Loucy (cell line): ENCODE data around the gene OSM.

Experiments used
- H2AFZ ChIP-seq: fragments of 200-600 bp; sonication (generic); 2 replicates; pipeline ENCODE4 v1.6.0; 2016; ENCODE audit warnings: antibody characterized with exemption, mild to moderate bottlenecking, low read length, moderate library complexity
- H3F3A ChIP-seq: fragments of 200-600 bp; 2 replicates; pipeline ENCODE4 v1.6.0; 2016; ENCODE audit warnings: antibody characterized with exemption, low read depth, mild to moderate bottlenecking
- H3K27me3 ChIP-seq: fragments of 200-600 bp; sonication (generic); 2 replicates; pipeline ENCODE4 v1.6.1; 2014; ENCODE audit warnings: low read length, mild to moderate bottlenecking; ENCODE audit not compliant: insufficient read depth, poor library complexity, severe bottlenecking
- H3K36me3 ChIP-seq: fragments of 200-600 bp; sonication (generic); 2 replicates; pipeline ENCODE4 v1.6.1; 2016; ENCODE audit warnings: low read length; ENCODE audit not compliant: insufficient read depth
- H3K4me1 ChIP-seq: fragments of 200-600 bp; sonication (generic); 2 replicates; pipeline ENCODE4 v1.5.1; 2014; ENCODE audit warnings: low read length, mild to moderate bottlenecking; ENCODE audit not compliant: insufficient read depth, poor library complexity, severe bottlenecking
- H3K4me2 ChIP-seq: fragments of 200-600 bp; sonication (generic); 2 replicates; pipeline ENCODE4 v1.6.0; 2014; ENCODE audit warnings: antibody characterized with exemption, low read length, low read depth, mild to moderate bottlenecking; ENCODE audit not compliant: poor library complexity, severe bottlenecking
- H3K4me3 ChIP-seq: fragments of 200-600 bp; sonication (generic); 2 replicates; pipeline ENCODE4 v1.5.1; 2014; ENCODE audit warnings: low read length, mild to moderate bottlenecking, mixed read lengths; ENCODE audit not compliant: poor library complexity, severe bottlenecking
- H3K79me2 ChIP-seq: fragments of 200-600 bp; sonication (generic); 2 replicates; pipeline ENCODE4 v1.6.1; 2014; ENCODE audit warnings: low read length; ENCODE audit not compliant: insufficient read depth
- H3K9ac ChIP-seq: fragments of 200-600 bp; sonication (generic); 2 replicates; pipeline ENCODE4 v1.6.0; 2014; ENCODE audit warnings: mild to moderate bottlenecking, low read depth, low read length, moderate library complexity; ENCODE audit not compliant: poor library complexity, severe bottlenecking
- H3K9me2 ChIP-seq: fragments of 200-600 bp; sonication (generic); replicated peaks from 2 replicates; pipeline ENCODE4 v1.6.1; 2016; ENCODE audit warnings: low read depth, low read length, mixed read lengths
- H3K9me3 ChIP-seq: fragments of 200-600 bp; sonication (generic); 2 replicates; pipeline ENCODE4 v1.6.1; 2014; ENCODE audit warnings: mild to moderate bottlenecking, antibody characterized with exemption, low read length, low read depth; ENCODE audit not compliant: insufficient read depth
- H4K20me1 ChIP-seq: fragments of 200-600 bp; sonication (generic); 2 replicates; pipeline ENCODE4 v1.6.0; 2014; ENCODE audit warnings: antibody characterized with exemption, low read length, mild to moderate bottlenecking; ENCODE audit not compliant: insufficient read depth, poor library complexity, severe bottlenecking
- EZH2phosphoT487 ChIP-seq: fragments of 200-600 bp; IDR thresholded peaks from 2 replicates; pipeline ENCODE4 v1.6.1; 2018; ENCODE audit warnings: antibody characterized with exemption, mild to moderate bottlenecking, moderate library complexity, borderline replicate concordance
- TF ChIP-seq, protein P1 (sequence below): fragments of 200-600 bp; sonication (generic); conservative IDR thresholded peaks from 2 replicates; pipeline ENCODE4 v1.5.1; 2014; ENCODE audit warnings: mild to moderate bottlenecking, antibody characterized with exemption, low read length

OSM gene

DNA sequence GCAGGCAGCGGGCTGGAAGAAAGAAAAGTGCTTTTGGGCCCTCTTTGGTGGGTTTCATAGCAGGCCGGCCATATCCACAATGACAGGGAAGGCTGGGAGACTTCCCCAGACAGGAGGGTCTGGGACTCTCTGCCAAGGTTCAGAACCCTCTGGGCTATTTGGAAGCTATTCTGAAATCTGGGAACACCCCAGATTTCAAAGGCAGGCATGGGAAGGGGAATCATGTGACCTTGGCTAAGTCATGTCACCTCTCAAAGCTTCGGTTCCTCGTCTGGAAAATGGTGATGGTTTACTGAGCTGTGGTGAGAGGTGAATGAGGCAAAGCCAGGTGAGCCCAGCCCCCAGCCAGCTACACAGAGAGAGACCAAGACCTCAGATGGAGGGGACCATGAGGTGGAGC is 18.0 kb upstream of the OSM start:
- TF ChIP-seq EZH2phosphoT487, result no peak
- TF ChIP-seq, protein P1, sequence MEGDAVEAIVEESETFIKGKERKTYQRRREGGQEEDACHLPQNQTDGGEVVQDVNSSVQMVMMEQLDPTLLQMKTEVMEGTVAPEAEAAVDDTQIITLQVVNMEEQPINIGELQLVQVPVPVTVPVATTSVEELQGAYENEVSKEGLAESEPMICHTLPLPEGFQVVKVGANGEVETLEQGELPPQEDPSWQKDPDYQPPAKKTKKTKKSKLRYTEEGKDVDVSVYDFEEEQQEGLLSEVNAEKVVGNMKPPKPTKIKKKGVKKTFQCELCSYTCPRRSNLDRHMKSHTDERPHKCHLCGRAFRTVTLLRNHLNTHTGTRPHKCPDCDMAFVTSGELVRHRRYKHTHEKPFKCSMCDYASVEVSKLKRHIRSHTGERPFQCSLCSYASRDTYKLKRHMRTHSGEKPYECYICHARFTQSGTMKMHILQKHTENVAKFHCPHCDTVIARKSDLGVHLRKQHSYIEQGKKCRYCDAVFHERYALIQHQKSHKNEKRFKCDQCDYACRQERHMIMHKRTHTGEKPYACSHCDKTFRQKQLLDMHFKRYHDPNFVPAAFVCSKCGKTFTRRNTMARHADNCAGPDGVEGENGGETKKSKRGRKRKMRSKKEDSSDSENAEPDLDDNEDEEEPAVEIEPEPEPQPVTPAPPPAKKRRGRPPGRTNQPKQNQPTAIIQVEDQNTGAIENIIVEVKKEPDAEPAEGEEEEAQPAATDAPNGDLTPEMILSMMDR, result no peak
- no peaks in the 10 kb centered on the region for H3K36me3 ChIP-seq
- H2AFZ ChIP-seq, result no peak overlapping the region
- no peak overlapping the region for H3K4me3 ChIP-seq
- no peaks in the 10 kb centered on the region for H3K9me3 ChIP-seq
- peaks cover 29% of the 10 kb centered on the region for H3K4me1 ChIP-seq
- no peak overlapping the region for H3K9ac ChIP-seq
- H4K20me1 ChIP-seq, result no peaks in the 10 kb centered on the region
- peaks cover 9% of the 10 kb centered on the region for H3K79me2 ChIP-seq
- no peaks in the 10 kb centered on the region for H3K9me2 ChIP-seq
- no peaks in the 10 kb centered on the region for H3F3A ChIP-seq
- no peak overlapping the region for H3K4me2 ChIP-seq
- no peaks in the 10 kb centered on the region for H3K27me3 ChIP-seq

DNA sequence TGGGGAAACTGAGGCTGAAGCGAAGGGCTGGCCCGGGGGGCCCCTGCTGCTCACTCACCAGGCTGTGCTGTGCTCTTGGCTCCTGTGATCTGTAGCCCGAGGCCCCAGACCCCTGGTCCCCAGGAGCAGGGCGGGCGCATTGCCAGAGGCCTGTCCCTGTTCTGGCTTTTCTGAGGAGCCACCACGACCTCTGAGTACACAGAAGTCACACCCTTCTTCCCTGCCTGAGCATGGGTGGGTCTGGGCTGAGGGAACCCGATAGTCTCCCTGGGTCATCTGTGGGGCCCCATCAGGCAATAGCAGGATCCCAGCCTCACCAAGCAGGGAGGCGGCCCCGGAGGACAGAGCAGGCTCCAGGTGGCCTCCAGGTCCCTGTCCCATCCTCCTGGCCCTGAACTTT is 17.5 kb upstream of the OSM start:
- Histone ChIP-seq H3K9me3 (no peaks in the 10 kb centered on the region), H3K27me3 (no peaks in the 10 kb centered on the region), H3K4me2 (no peak overlapping the region), H2AFZ (no peak overlapping the region), H3K9ac (no peak overlapping the region), H3K79me2 (peaks cover 9% of the 10 kb centered on the region), H3K4me3 (no peak overlapping the region), H3K4me1 (peaks cover 28% of the 10 kb centered on the region), H4K20me1 (no peaks in the 10 kb centered on the region), H3F3A (no peaks in the 10 kb centered on the region), H3K9me2 (no peaks in the 10 kb centered on the region), H3K36me3 (no peaks in the 10 kb centered on the region)
- TF ChIP-seq, protein P1, result no peak

DNA sequence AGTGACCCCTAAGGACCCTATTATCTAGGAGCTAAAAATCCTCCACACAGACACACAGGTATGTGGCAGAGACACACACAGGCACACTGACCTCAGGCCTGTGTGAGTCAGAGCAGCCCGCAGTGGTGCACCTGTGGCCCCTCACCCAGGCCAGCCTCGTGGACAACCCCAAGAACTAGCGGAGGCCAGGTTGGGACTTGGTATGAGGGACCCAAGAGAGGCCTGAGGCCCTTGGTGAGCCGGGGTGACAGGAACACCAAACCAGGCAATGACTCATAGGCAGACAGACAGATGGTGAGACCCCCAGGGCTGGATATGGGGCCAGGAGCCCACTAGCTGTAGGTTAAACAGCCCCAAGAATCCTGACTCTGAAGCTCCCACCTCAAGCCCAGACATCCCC is 16.7 kb upstream of the OSM start:
- no peak for TF ChIP-seq EZH2phosphoT487
- TF ChIP-seq, protein P1, result no peak
- Histone ChIP-seq H2AFZ (no peak overlapping the region), H3K4me1 (peaks cover 23% of the 10 kb centered on the region), H3K9me2 (no peaks in the 10 kb centered on the region), H3K79me2 (peaks cover 3% of the 10 kb centered on the region; the same call in 1 of the 2 replicates), H4K20me1 (no peaks in the 10 kb centered on the region), H3K4me3 (peak overlapping the region; percentile 35), H3K9me3 (no peaks in the 10 kb centered on the region), H3K9ac (peak overlapping the region; percentile 74), H3K27me3 (no peaks in the 10 kb centered on the region), H3K36me3 (no peaks in the 10 kb centered on the region), H3K4me2 (peak overlapping the region; percentile 55), H3F3A (no peaks in the 10 kb centered on the region)
